HG03196 (cell line): ENCODE measurements around the gene TCP11.

ENCODE experiments used
- ATAC-seq: cut with Tn5 transposase; IDR thresholded peaks from one replicate; pipeline ENCODE4 v1.9.1; 2021; ENCODE audit not compliant: unreplicated experiment

TCP11 gene

DNA sequence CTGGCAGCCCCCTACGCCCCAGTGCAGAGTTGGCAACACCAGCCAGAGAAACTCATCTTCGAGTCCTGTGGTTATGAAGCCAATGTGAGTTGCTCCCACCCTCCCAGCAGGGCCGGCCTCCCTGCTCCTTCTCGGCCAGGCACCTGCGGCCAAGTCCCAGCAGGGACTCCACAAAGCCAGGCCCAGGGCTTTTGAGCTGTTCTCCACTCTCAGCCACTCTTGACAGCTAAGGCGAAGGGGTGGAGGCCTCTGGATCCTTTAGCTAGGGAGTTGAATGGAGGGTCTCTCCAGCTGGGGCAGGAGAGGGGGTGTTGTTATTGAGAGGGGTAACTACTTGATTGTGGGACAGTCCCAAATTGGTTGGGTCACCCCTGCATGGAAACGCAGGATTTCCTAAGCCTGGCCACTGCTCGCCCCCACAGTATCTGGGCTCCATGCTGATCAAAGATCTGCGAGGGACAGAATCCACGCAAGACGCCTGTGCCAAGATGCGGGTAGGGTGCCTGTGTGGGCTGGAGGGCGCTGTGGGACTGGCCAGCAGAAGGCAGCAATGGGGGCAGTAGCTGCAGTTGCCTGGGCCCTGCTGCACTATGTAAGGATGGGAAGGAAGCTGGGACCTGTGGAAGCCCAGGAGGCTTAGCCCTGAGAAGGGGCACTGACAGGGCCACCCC lies 58.3 kb downstream of the TCP11 start:
- no peak for ATAC-seq

DNA sequence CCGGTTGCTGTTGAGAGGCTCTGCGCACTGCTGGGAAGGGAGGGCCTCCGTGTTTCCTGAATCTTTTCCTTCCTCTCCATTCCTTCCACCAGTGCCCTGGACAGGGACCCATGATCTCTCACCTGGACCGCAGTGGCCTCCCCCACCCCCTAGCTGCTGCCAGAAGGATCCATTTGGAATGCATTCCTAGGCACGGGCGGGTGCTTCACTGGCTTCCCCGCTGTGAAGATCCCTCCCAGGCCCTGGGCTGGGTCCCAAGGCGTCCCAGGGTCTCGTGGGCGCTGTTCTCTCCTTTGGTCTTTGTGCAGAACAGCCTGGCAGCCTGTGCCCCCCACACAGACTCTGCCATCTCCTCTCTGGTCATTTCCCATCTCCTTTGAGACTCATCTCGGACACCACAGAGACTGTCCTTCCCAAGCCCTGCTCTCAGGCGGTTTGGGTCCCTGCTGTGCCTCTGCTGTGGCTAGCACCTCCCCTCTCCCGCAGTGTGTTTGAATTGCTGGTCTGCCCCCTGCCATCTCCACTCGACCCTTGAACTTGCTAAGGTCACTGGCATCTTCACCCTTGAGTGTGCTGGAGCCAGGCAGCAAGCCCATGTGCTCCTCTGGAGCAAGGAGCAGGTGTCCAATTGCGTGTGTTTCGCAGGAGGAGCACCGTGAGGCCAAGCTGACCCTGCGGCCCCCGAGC lies 59.0 kb downstream of the TCP11 start:
- no peak for ATAC-seq

DNA sequence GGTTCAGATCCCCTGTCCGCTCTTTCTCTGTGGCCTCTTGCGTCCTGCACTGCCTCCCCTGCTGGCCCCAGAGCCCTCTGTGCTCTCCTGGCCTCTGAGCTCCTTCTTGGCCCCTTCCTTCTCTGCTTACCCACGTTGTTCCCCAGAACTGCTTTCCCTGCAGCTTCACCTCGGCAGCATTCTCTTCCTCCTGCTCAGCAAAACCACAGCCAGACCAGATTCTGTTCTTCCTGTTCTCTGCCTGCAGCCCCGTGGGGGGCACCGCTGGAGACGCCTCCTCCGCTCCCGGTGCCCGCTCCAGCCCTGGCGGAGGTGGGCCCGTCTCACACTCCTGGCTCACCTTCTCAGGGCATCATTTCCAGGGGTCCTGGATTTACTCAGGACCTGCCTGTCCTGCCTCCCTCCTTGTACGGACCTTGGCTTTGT lies 59.7 kb downstream of the TCP11 start:
- no peak for ATAC-seq

DNA sequence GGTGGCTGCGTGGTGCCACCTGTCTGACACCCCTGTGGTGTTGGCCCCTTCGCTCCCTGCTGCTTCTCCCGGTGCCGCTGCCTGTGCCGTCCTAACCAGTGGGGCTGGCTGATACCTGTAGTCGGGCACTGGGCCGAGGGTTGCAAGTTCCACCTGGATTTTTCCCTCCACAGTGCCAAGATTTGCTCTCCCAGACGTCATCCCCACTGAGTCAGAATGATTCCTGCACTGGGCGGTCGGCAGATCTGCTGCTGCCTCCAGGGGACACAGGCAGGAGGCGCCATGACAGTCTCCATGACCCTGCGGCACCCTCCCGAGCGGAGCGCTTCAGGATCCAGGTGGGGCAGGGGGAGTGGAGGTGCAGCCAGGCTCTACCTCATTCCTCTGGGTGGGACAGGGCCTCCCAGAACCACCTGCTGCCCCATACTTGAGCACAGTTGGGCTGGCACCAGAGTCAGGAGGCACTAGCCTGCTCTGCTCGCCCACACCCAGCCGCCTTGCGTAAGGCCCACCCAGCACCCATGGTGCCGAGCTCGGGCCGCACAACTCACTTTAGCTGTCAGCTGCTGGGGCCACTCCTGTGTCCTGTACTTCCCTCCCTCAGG lies 60.2 kb downstream of the TCP11 start:
- ATAC-seq, result no peak

DNA sequence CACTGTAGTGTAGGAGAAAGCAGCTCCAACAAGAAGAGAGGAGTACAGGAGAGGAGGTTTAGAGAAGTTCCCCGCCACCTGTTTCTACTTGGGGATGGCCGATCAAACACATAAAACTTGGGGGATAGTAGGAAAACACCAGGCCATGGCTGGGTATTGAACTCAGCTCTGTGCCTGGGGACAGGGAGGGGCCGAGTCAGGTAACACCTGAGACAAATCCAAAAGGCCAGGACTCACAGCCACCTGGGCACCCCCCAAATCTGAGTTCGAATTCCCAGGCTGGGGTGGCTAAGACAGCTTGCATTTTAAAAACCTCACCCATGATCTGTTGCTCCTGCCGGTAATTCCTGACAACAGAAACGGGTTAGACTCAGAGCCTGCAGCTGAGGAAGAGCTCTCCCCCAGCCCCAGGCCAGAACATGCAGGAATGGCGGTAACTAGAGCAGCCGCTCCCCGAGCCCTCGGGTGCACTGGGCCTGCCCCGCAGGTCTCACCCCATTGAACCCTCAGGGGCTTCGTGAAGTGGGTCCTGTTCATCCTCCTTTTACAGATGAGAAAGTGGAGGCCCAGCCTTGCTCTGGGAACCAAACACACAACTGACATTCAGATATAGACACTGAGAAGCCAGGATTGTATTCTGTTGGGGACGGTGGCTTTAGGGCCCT lies 61.0 kb downstream of the TCP11 start:
- no peak for ATAC-seq

DNA sequence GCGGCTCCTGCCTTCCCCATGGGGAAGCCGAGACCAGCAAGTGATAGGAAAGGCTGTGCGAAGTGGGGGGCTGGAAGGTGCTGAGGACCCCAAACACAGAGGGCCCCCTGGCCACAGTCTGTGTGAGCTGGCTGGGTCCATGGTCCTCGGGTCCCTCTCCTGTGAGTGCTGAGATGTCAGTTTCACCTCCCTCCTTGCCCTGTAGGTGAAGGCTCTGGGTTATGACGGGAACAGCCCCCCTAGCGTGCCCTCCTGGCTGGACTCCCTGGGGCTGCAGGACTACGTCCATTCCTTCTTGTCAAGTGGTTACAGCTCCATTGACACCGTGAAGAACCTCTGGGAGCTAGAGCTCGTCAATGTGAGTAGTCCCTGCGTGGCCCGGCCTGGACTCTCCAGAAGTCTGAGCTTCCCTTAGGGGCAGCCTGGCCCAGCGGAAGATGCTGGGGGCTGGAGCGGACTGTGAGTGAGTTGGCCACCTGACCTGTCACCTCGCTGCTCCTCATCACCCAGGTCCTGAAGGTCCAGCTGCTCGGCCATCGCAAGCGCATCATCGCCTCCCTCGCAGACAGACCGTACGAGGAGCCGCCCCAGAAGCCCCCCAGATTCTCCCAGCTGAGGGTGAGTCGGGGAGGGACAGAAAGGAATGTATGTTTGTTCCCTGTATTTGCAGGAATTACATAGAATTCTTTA lies 61.7 kb downstream of the TCP11 start:
- ATAC-seq, result no peak

DNA sequence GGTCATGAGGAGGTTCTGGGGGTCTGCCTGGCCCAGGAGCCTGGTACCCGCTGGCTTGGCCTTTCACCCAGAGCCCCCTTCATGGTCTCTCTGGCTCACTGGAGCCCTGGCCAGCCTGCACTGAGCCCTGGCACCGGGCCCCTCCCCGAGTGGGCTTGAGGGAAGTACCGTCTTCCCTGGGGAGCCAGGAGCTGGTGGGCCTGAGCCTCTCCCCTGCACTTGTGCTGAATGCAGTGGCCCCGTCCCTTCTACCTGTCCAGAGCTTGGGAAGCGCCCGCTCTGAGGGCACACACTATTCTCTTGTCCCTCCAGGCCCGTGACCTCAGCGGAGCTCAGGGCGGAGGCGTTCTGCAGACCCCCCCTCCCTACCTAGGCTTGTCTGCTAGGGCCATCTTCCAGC lies 62.2 kb downstream of the TCP11 start:
- no peak for ATAC-seq

DNA sequence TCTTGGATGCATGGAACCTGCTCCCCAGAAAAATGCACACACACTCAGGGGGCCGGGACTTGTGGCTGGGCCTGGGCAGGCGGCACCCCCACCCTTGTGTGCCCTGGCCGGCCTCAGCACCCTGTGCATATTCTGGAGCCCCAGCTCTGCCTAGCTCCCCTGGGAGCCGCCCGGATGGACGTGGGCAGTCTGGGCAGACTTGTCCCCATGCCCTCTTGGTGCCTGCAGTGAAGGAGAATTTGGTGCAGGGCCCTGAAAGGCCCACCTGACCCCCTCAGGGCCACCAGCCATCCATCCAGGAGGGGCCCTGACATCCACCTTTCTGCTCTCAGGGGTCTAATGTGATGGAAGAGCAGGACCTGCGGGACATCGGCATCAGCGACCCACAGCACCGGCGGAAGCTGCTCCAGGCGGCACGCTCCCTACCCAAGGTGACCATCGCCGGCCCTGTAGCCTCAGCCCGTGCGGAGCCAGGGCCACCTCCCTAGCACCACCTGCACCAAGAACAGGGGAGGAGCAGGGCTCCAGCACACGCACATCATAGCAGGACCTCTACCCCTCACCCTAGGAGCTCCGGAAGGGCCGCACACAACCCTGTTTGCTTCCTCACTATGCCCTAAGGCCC lies 62.8 kb downstream of the TCP11 start:
- no peak for ATAC-seq

DNA sequence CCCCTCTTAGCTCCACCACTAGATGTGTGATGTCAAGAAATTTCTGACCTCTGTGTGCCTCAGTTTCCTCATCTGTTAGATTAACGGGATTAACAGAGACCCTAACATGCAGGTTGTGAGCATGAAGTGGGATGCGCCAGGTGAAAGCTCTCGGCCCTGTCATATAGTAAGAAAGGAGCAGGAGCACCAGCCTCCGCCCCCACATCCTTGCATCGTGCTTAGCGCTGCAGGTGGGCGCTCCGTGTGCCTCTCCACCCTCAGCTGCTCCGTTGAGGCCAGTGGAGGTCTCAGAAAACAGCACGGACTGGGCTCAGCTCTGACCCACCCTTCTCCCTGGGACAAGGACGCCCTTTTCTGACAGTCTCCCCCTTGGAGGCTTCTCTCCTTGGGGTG lies 63.4 kb downstream of the TCP11 start:
- no peak for ATAC-seq

DNA sequence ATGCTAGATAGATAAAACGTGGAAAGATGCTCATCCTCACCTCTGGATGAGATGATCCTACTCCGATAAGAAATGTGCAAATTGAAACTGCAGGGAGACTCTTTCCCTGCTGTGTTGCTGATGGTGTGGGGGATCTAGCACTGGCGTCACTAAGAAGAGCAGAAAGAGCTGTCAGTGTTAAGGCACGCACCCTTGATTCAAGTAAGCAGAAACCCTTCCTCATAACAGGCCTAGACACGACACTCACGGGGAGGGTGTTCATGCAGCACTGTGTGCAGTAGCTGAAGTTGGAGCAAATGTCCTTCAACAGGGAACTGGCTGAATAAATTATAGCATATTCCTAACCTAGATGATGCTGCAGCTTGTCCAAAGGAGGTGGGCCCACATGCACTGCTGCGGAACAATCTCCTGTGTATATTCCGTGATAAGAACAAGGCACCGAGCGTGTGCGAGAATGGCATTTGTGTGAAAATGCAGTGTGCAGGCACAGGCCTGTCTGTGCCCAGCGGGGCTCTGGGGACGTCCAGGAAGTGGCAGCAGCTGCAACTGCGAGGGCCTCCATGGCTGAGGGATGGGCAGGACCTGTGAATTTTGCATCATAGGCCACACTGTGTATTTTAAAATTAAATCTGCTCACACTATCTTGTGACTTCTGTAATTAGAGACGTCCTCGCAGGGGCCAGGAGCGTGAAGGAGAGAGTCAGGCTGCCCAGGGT lies 64.0 kb downstream of the TCP11 start:
- ATAC-seq, result no peak

DNA sequence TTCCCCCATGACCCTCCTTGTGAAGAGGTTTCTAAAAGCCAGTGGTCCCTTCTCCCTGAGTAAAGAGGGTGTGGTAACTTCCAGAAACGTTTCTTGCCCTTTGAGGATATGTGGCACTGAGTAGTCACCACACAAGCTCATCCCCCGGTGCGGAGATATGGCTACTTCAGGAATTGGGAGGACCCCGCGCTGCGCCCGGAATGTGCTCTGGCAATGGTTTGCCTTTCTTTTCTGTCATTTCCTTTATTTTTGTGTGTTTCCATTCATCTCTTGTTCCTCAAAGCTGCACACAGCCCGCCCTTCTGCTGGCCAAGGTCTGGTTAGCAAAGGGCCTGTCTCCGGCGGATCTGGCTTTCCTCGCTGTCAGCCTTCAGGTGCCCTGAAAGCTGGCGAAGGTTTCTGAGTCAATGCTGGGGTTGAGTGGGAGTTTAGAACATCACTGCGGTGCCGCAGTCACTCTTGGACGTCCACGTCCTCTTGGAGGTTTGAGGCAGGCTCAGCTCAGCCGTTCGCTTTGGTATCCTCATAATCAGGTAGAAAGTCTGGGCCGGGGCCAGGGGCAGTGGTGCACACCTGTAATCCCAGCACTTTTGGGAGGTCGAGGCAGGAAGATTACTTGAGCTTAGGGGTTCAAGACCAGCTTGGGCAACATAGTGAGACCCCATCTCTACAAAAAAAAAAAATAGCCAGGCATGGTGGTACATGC lies 67.2 kb downstream of the TCP11 start:
- ATAC-seq, result no peak

DNA sequence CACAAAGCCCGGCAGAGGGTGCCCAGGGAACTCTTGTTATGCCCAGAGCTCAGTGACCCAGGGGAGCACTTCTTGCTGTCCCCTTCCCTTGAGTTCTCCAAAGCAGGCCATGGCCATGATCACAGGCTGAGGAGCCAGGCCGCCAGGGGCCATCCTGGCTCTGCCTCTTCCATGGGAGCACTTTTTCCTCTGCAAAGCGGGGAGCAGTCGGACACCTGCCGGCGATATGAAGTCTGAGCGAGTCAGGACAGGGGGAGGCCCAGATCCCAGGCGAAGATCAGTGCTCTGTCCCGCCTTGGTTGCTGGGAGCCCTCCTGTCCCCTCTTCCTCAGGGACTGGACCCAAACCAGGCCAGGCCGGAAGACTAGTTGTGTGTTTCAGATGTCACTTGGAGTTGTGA lies 67.9 kb downstream of the TCP11 start:
- ATAC-seq, result no peak

DNA sequence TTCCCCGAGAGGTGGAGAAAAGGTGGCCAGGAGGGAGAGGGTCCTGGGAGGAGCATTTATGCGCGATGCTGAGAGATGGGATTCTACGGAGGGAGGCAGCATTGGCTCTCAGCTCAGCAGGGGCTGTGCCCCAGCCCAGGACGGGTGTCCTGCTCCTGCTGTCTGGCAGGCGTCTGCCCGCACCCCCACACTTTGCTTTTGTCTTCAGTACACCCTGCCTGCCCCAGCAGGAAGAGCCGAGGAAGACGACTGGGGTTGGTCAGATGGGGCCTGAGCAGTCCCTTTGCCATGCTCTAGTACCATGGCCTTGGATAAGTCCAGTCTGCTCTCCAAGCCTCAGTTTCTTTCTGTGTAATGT lies 68.5 kb downstream of the TCP11 start:
- ATAC-seq, result no peak

DNA sequence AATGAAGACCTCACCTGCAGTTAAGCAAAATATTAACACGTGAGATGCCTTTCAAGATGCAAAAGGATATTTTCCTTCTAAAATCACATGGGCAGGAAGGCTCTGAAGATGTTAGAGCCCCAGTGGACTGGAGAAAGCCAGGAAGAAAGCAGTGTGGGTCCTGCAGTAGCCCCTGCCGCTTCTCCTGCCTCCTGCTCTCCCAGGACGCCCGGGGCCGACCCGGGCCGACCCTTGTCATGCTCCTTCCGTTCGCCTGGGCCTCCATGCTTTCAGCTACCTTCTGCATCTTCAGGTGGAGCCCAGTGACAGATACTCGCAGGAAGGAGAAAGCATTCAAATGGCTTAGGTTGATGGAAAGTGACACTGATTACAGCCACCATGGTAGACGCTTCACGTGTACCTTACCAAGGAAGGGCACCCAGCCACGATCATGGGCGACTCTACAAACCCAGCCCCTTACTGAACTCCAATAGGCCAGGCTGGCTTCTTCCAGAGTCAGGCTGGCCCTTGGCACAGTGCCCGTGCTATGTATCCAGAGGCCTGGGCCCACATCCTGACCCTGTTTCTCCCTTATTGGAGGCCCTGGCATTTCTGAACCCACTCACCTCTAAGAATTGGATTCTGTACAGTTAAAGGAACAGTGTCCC lies 69.0 kb downstream of the TCP11 start:
- no peak for ATAC-seq

DNA sequence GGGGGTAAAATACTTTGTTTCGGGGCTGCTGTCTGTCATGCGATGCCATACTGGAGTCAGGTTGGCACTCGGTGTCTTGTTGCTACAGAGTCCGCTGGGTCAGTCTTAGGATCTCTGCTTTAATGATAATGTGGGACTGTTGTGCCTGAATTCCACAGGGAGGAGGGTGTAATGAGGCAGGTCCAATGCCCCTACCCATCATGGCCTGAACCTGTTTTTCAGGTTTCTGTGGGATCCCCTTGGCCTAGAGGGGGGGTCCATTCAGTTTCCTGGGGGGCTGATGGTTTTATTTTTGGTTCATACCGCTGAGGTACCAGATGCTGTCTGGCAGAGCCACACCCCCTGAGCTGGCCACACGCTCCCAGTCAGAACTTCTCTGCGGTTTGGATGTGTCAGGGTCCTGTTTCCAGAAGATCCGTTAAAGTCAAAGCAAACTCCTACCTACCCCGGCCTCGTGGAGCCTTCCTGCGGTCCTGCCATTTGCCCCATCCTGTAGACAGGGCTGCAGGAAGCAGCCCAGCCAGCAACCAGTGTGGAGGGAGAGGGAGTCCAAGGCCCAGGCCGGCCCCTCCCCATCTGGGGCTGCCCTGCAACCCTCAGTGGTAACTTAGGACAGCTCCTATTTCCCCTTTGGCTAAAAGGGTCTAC lies 69.7 kb downstream of the TCP11 start:
- ATAC-seq, result no peak

DNA sequence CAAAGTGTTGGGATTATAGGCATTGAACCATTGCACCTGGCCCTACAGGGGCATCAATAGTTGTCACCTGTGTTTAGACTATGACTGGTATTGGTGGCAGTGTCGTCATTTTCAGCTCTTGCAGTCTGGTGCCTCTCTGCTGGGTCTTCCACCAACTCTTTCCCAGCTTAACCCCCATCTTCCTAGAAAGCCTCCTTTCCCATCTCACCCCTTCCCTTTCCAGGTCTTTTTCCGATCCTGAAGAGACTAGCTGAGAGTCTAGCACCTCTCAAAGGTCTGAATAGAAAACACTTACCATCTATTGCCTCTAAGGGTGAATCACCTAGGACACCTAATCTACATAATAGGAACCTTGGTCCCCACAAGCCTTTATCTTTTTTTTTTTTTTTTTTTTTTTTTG lies 71.0 kb downstream of the TCP11 start:
- ATAC-seq, result no peak

DNA sequence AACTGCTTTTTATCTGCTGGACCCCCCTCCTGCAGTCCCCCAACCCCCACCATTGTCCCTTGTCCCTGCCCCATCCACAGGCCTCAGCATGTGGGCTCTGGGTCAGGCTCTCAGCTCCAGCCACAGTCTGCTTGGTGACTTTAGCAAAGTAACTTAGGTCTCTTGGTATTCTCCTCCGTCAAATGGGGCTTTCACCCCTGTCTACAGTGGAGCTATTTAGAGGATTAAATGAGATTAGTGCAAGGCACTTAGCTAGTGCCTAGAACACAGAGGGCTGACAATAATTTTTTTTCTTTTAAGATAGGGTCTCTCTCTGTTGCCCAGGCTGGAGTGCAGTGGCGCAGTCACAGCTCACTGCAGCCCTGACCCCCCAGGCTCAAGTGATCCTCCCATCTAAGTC lies 71.9 kb downstream of the TCP11 start:
- ATAC-seq, result no peak

DNA sequence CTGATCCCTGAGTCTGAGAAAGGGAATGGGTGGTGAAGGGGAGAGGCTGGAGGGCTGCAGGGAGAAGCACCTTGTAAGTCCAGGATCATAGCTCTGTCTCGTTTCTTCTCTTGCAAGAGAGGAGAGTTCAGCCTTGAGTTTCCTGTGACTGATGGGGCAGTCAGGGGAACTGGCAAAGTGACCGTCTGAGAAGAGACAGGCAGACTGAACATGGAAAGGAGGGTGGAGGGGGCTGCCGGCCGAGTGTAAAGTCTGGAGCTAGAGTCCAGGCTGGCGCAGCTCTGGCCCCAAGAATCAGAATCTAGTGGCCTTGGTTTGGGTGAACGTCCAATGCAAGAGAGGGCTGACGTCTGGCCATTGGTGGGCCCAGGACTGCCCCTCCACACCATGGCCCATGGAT lies 72.5 kb downstream of the TCP11 start:
- no peak for ATAC-seq

DNA sequence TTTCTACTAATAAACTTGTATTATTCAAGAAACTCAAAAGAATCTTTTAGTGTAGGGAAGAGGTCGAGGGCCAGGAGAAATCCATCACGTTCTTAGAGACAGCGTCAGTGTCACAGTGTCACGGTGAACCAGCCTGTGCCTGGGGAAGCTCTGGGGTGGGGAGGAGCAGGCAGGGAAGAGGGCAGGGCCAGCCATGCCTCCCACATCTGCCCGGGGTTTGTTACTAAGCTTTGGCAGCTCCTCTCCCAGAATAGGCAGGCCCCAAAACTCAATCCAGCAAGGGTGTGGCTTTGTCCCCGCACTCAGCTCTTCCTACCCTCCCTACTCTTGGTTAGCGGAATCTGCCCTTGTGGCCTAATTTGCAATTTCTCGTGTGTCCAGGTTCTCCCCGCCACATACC lies 72.9 kb downstream of the TCP11 start:
- no peak for ATAC-seq
